Neuronal stem cell (in vitro differentiated cells): Measurements from ENCODE around the gene TCEA2.

Source experiments
- DNase-seq: peaks from one replicate; pipeline ENCODE4 v3.0.0-alpha.2; 2013; ENCODE audit warnings: low spot score
- H2AFZ ChIP-seq: one replicate; pipeline ENCODE4 v1.6.1; 2013; ENCODE audit warnings: mild to moderate bottlenecking, low read length, inconsistent platforms
- H2AK5ac ChIP-seq: 2 replicates; pipeline ENCODE4 v1.6.1; 2013; ENCODE audit warnings: low read depth, mild to moderate bottlenecking, inconsistent platforms, low read length, moderate library complexity, mixed read lengths
- H2BK120ac ChIP-seq: 2 replicates; pipeline ENCODE4 v1.6.1; 2013; ENCODE audit warnings: low read depth, mild to moderate bottlenecking, inconsistent platforms, low read length, moderate library complexity, mixed read lengths
- H2BK12ac ChIP-seq: one replicate; pipeline ENCODE4 v1.6.1; 2013; ENCODE audit warnings: low read length, inconsistent platforms
- H2BK15ac ChIP-seq: 2 replicates; pipeline ENCODE4 v1.6.1; 2013; ENCODE audit warnings: mild to moderate bottlenecking, low read length, inconsistent platforms, mixed read lengths
- H2BK5ac ChIP-seq: one replicate; pipeline ENCODE4 v1.6.1; 2013; ENCODE audit warnings: inconsistent platforms, mild to moderate bottlenecking, low read length, moderate library complexity
- H3K14ac ChIP-seq: one replicate; pipeline ENCODE4 v1.6.1; 2013; ENCODE audit warnings: low read length, inconsistent platforms
- H3K18ac ChIP-seq: 2 replicates; pipeline ENCODE4 v1.6.1; 2013; ENCODE audit warnings: low read length, inconsistent platforms
- H3K23ac ChIP-seq: 2 replicates; pipeline ENCODE4 v1.6.1; 2013; ENCODE audit warnings: low read depth, mild to moderate bottlenecking, mixed read lengths, low read length, inconsistent platforms; ENCODE audit not compliant: poor library complexity
- H3K27ac ChIP-seq: replicated peaks from 3 replicates; pipeline ENCODE4 v1.5.1; 2013; ENCODE audit warnings: low read length, inconsistent platforms
- H3K27me3 ChIP-seq, 3 experiments: 2 replicates each; pipeline ENCODE4 v1.6.1; 2013; ENCODE audit warnings: low read length in 3 of 3, mild to moderate bottlenecking in 2 of 3, inconsistent platforms in 1 of 3, low read depth in 1 of 3, mixed read lengths in 1 of 3, moderate library complexity in 1 of 3; ENCODE audit not compliant: control insufficient read depth in 3 of 3, insufficient read depth in 3 of 3
- H3K36me3 ChIP-seq, 2 donors: replicated peaks in 1 of 2; 2 replicates each; pipeline ENCODE4 v1.6.1; 2013; ENCODE audit warnings: low read length in 2 of 2; ENCODE audit not compliant: control insufficient read depth in 2 of 2, insufficient read depth in 2 of 2
- H3K4ac ChIP-seq: 2 replicates; pipeline ENCODE4 v1.6.1; 2013; ENCODE audit warnings: inconsistent platforms, mild to moderate bottlenecking, low read length, moderate library complexity
- H3K4me1 ChIP-seq, 2 donors: 1 replicate in 1 of 2; 2 replicates in 1 of 2; pipeline ENCODE4 v1.6.1; 2013; ENCODE audit warnings: low read length in 2 of 2, low read depth in 1 of 2; ENCODE audit not compliant: control insufficient read depth in 2 of 2, insufficient read depth in 1 of 2
- H3K4me2 ChIP-seq: one replicate; pipeline ENCODE4 v1.6.1; 2013; ENCODE audit warnings: mild to moderate bottlenecking, low read length, inconsistent platforms; ENCODE audit not compliant: insufficient read depth, poor library complexity, severe bottlenecking
- H3K4me3 ChIP-seq, 2 donors: 2 replicates each; pipeline ENCODE4 v1.5.1; 2013; ENCODE audit warnings: low read length in 2 of 2, mild to moderate bottlenecking in 2 of 2, inconsistent platforms in 1 of 2, moderate library complexity in 1 of 2
- H3K79me1 ChIP-seq: one replicate; pipeline ENCODE4 v1.6.1; 2013; ENCODE audit warnings: low read depth, mild to moderate bottlenecking, inconsistent platforms, low read length, moderate library complexity
- H3K9ac ChIP-seq: one replicate; pipeline ENCODE4 v1.6.1; 2013; ENCODE audit warnings: mild to moderate bottlenecking, low read depth, low read length, inconsistent platforms; ENCODE audit not compliant: poor library complexity
- H3K9me3 ChIP-seq, 2 donors: replicated peaks in 1 of 2; 2 replicates each; pipeline versions ENCODE3 to v1.6.1; 2013; ENCODE audit warnings: low read length in 2 of 2, mild to moderate bottlenecking in 2 of 2, inconsistent platforms in 1 of 2, low read depth in 1 of 2, mixed read lengths in 1 of 2, moderate library complexity in 1 of 2; ENCODE audit not compliant: control insufficient read depth in 2 of 2, insufficient read depth in 1 of 2
- H4K8ac ChIP-seq: one replicate; pipeline ENCODE4 v1.6.1; 2013; ENCODE audit warnings: low read depth, mild to moderate bottlenecking, inconsistent platforms, low read length, moderate library complexity
- H4K91ac ChIP-seq: one replicate; pipeline ENCODE4 v1.6.1; 2013; ENCODE audit warnings: low read length, low read depth, mild to moderate bottlenecking, inconsistent platforms; ENCODE audit not compliant: poor library complexity
- WGBS, 2 donors: extraction: QIAGEN DNeasy Blood & Tissue Kit; methylation state at CpG; one replicate each; pipeline ENCODE4 v1.1.7; 2013; ENCODE audit warnings: missing lambda C conversion rate in 2 of 2, mixed read lengths in 1 of 2; ENCODE audit not compliant: insufficient read length in 2 of 2, insufficient replicate concordance in 1 of 2; ENCODE audit errors: extremely low coverage in 2 of 2; 5-methylcytosine and 5-hydroxymethylcytosine counted together

TCEA2 gene

GRCh38 chr20:64022671-64023360, 40.2 kb upstream of the TCEA2 start:
- Histone ChIP-seq H4K91ac (no peak overlapping the region), H2BK120ac (no peak overlapping the region), H3K4ac (no peak overlapping the region), H2BK5ac (no peak overlapping the region), H3K9me3 (peaks cover 0 to 3% of the 10 kb centered on the region in 2 donors), H2AK5ac (no peak overlapping the region), H2BK15ac (no peak overlapping the region), H3K18ac (no peak overlapping the region), H4K8ac (no peak overlapping the region), H3K4me2 (no peak overlapping the region), H3K23ac (no peak overlapping the region), H2BK12ac (no peak overlapping the region), H3K27ac (no peak overlapping the region), H3K79me1 (peaks cover 20% of the 10 kb centered on the region), H3K9ac (peak overlapping the region; percentile 9), H3K4me3 (peak overlapping the region in 1 of 2 donors; percentile 63), H3K36me3 (peaks cover 71 to 94% of the 10 kb centered on the region in 2 donors), H2AFZ (no peak overlapping the region), H3K4me1 (no peaks in the 10 kb centered on the region), H3K27me3 (no peaks in the 10 kb centered on the region), H3K14ac (no peak overlapping the region)
- DNase-seq = no peak
- no CpG with 5 or more reads among the region's 17 CpGs for WGBS, 2 donors

- H3K4me2 ChIP-seq = no peak overlapping the region
- peaks cover 73 to 94% of the 10 kb centered on the region in 2 donors for H3K36me3 ChIP-seq
- peak overlapping the region; percentile 65 for H4K8ac ChIP-seq
- H3K27me3 ChIP-seq = no peaks in the 10 kb centered on the region
- no peak overlapping the region for H3K9ac ChIP-seq
- peaks cover 0 to 3% of the 10 kb centered on the region in 2 donors for H3K9me3 ChIP-seq
- no peak overlapping the region for H4K91ac ChIP-seq
- no peak overlapping the region for H2BK120ac ChIP-seq
- peak overlapping the region; percentile 85 for H3K23ac ChIP-seq
- no peak for DNase-seq
- H3K27ac ChIP-seq = no peak overlapping the region
- no peak overlapping the region for H3K18ac ChIP-seq
- peak overlapping the region; percentile 17 for H3K14ac ChIP-seq
- peaks cover 24% of the 10 kb centered on the region for H3K79me1 ChIP-seq
- H3K4me3 ChIP-seq = no peak overlapping the region
- no peak overlapping the region for H2AK5ac ChIP-seq
- no peaks in the 10 kb centered on the region for H3K4me1 ChIP-seq
- H2BK12ac ChIP-seq = no peak overlapping the region
- no peak overlapping the region for H2BK15ac ChIP-seq
- H3K4ac ChIP-seq = no peak overlapping the region
- no CpG with 5 or more reads among the region's 15 CpGs for WGBS, 2 donors
- H2BK5ac ChIP-seq = no peak overlapping the region
- no peak overlapping the region for H2AFZ ChIP-seq
These were observed 39.4 kb upstream of the TCEA2 start for GRCh38 chr20:64023361-64024140.

DNA sequence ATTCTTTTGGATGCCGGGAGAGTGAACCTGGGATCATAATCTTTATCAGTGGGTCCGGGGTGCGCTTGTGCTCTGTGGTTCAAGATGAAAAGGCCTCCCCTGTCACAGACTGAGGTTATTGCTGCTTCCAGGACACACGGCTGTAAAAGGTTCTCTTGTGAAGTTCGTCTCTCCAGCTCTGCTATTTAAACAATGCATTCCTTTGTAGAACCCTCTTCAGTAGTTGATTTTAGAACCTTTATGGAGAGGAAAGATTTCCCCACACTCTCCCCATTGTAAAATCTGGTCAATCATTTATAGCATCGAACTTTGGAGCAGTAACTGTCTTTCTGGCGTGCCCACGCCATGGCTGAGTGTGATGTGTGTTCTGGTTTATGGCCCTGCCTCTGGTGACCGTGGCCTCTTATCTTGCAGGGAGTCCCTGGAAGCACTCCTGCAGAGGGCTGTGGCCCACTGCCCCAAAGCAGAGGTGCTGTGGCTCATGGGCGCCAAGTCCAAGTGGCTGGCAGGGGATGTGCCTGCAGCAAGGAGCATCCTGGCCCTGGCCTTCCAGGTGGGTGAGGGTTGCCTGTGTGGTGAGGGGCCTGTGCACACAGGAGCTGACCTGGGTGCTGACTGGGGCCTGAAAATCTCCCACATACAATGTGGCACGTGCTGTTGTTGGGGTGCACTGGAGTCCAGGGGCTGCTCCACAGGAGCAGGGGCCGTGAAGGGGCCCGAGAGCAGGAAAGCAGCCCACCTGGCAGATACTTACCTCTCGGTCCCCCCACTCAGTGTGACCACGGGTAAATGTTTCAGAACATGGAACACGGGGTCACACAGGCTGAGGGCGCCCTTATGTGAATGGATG, 38.6 kb upstream of the TCEA2 start:
- no peak for DNase-seq
- Histone ChIP-seq H4K91ac (no peak overlapping the region), H2BK15ac (no peak overlapping the region), H3K4me1 (no peaks in the 10 kb centered on the region), H2BK120ac (no peak overlapping the region), H2BK5ac (no peak overlapping the region), H3K4ac (no peak overlapping the region), H3K9ac (peak overlapping the region; percentile 37), H3K36me3 (peaks cover 72 to 94% of the 10 kb centered on the region in 2 donors), H4K8ac (no peak overlapping the region), H2AFZ (no peak overlapping the region), H3K23ac (peak overlapping the region; percentile 18), H3K14ac (no peak overlapping the region), H3K79me1 (peaks cover 24% of the 10 kb centered on the region), H3K4me3 (peak overlapping the region in 1 of 2 donors; percentile 44), H3K27ac (no peak overlapping the region), H3K27me3 (no peaks in the 10 kb centered on the region), H3K9me3 (peaks cover 0 to 3% of the 10 kb centered on the region in 2 donors), H2BK12ac (no peak overlapping the region), H2AK5ac (no peak overlapping the region), H3K4me2 (no peak overlapping the region), H3K18ac (no peak overlapping the region)
- WGBS, 2 donors = no CpG with 5 or more reads among the region's 17 CpGs
